Osteoblast (primary cell): ENCODE measurements around the gene ZBTB21. TPM values are rescaled to one million over a fixed set of nuclear protein-coding genes. Genes with fewer than 3 reads are reported as not detected.
"Not testable (repeated sequence)": the region's sequence is repeated elsewhere in the genome, so short reads cannot be mapped to it uniquely, and the experiment has no call there.

Experiments
- DNase-seq: peaks from one replicate; pipeline ENCODE4 v3.0.0; 2011; ENCODE audit warnings: low spot score, mixed read lengths; ENCODE audit not compliant: insufficient read length; ENCODE audit errors: missing footprints
- H2AFZ ChIP-seq: 2 replicates; pipeline ENCODE4 v1.6.0; 2011; ENCODE audit warnings: mild to moderate bottlenecking, low read length
- H3K27ac ChIP-seq: 2 replicates; pipeline ENCODE4 v1.5.1; 2011; ENCODE audit warnings: mild to moderate bottlenecking, low read depth, low read length, moderate library complexity
- H3K27me3 ChIP-seq: 2 replicates; pipeline ENCODE4 v1.6.0; 2012; ENCODE audit warnings: mild to moderate bottlenecking, control low read depth, inconsistent platforms, low read length, moderate library complexity; ENCODE audit not compliant: insufficient read depth
- H3K36me3 ChIP-seq: 2 replicates; pipeline ENCODE4 v1.5.1; 2011; ENCODE audit warnings: mild to moderate bottlenecking, low read length, control low read depth, moderate library complexity; ENCODE audit not compliant: insufficient read depth
- H3K4me1 ChIP-seq: 2 replicates; pipeline ENCODE4 v1.5.1; 2011; ENCODE audit warnings: mild to moderate bottlenecking, low read length, control low read depth, moderate library complexity; ENCODE audit not compliant: insufficient read depth
- H3K4me2 ChIP-seq: 2 replicates; pipeline ENCODE4 v1.6.0; 2011; ENCODE audit warnings: mild to moderate bottlenecking, low read length; ENCODE audit not compliant: insufficient read depth
- H3K4me3 ChIP-seq: fragments of 200-600 bp; sonication (generic); 3 replicates; pipeline ENCODE4 v1.5.1; 2012; ENCODE audit warnings: mild to moderate bottlenecking, low read length, inconsistent platforms; ENCODE audit not compliant: insufficient read depth
- H3K79me2 ChIP-seq: 2 replicates; pipeline ENCODE4 v1.6.0; 2012; ENCODE audit warnings: mild to moderate bottlenecking, low read length, control low read depth, inconsistent platforms; ENCODE audit not compliant: insufficient read depth
- H3K9me3 ChIP-seq: 2 replicates; pipeline ENCODE4 v1.5.1; 2011; ENCODE audit warnings: low read depth, low read length, control low read depth
- H4K20me1 ChIP-seq: 2 replicates; pipeline ENCODE4 v1.6.0; 2012; ENCODE audit warnings: mild to moderate bottlenecking, low read length, control low read depth; ENCODE audit not compliant: insufficient read depth
- total RNA-seq: library from RNA; depleted of rRNA; stranded (reverse); fragments of >200 nt; gene quantifications from 2 replicates; pipeline ENCODE4 v1.2.3, GENCODE V29; 2012
- TF ChIP-seq, protein P1 (sequence below): IDR thresholded peaks from 2 replicates; pipeline ENCODE4 v1.5.1; 2011; ENCODE audit warnings: mild to moderate bottlenecking, low read depth, low read length, moderate library complexity; ENCODE audit errors: extremely low read depth

The ZBTB21 gene
- total RNA-seq, 1 donor = 12.7 TPM

- Histone ChIP-seq H2AFZ (no peak overlapping the region), H3K27ac (no peak overlapping the region), H3K27me3 (no peaks in the 10 kb centered on the region), H3K79me2 (peaks cover 21% of the 10 kb centered on the region), H3K9me3 (no peaks in the 10 kb centered on the region), H3K4me2 (no peak overlapping the region), H3K4me1 (peaks cover 15% of the 10 kb centered on the region), H3K36me3 (peaks cover 34% of the 10 kb centered on the region), H3K4me3 (no peak overlapping the region), H4K20me1 (no peaks in the 10 kb centered on the region)
- TF ChIP-seq, protein P1, sequence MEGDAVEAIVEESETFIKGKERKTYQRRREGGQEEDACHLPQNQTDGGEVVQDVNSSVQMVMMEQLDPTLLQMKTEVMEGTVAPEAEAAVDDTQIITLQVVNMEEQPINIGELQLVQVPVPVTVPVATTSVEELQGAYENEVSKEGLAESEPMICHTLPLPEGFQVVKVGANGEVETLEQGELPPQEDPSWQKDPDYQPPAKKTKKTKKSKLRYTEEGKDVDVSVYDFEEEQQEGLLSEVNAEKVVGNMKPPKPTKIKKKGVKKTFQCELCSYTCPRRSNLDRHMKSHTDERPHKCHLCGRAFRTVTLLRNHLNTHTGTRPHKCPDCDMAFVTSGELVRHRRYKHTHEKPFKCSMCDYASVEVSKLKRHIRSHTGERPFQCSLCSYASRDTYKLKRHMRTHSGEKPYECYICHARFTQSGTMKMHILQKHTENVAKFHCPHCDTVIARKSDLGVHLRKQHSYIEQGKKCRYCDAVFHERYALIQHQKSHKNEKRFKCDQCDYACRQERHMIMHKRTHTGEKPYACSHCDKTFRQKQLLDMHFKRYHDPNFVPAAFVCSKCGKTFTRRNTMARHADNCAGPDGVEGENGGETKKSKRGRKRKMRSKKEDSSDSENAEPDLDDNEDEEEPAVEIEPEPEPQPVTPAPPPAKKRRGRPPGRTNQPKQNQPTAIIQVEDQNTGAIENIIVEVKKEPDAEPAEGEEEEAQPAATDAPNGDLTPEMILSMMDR = no peak
- no peak for DNase-seq
Measured at GRCh38 chr21:41995577-41995976, 14.6 kb downstream of the ZBTB21 start.

- not testable (repeated sequence) for H2AFZ ChIP-seq, DNase-seq, H3K9me3 ChIP-seq, H3K27me3 ChIP-seq, H4K20me1 ChIP-seq, H3K4me2 ChIP-seq, H3K4me3 ChIP-seq
- H3K4me1 ChIP-seq = peaks cover 15% of the 10 kb centered on the region
- H3K36me3 ChIP-seq = peaks cover 30% of the 10 kb centered on the region
- H3K79me2 ChIP-seq = peaks cover 12% of the 10 kb centered on the region
- H3K27ac ChIP-seq = peak overlapping the region; percentile 6
Measured at GRCh38 chr21:41994613-41995012, 15.5 kb downstream of the ZBTB21 start.

DNA sequence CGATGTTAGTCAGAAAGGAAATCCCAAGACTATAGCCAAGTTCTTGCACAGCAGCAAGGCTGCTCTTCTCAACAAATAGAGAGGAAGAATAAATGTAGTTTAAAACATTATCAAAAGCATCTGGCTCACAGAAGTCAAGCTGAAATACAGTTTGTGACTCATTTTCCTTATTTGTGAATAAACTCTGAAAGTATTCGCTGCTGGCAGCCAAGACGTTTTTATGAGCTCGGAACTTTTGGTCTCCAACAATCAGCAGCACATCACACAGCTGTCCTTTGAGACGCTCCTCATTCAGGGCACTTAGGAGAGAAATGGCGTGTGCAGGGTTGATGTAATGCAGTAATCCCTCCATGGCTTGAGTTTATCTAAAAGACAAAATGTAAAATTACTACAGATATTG, 16.4 kb downstream of the ZBTB21 start:
- Histone ChIP-seq H3K4me3 (no peak overlapping the region), H2AFZ (no peak overlapping the region), H3K27ac (peak overlapping the region; percentile 45), H3K36me3 (peaks cover 30% of the 10 kb centered on the region), H3K79me2 (peaks cover 7% of the 10 kb centered on the region), H3K4me1 (peaks cover 15% of the 10 kb centered on the region), H3K27me3 (no peaks in the 10 kb centered on the region), H3K4me2 (peak overlapping the region; percentile 7), H4K20me1 (no peaks in the 10 kb centered on the region), H3K9me3 (no peaks in the 10 kb centered on the region)
- TF ChIP-seq, protein P1 = no peak
- DNase-seq = peak; percentile 82

GRCh38 chr21:41992576-41992975, 17.6 kb downstream of the ZBTB21 start:
- Histone ChIP-seq H3K27ac (no peak overlapping the region), H3K4me1 (peaks cover 15% of the 10 kb centered on the region), H4K20me1 (no peaks in the 10 kb centered on the region), H3K27me3 (no peaks in the 10 kb centered on the region), H2AFZ (no peak overlapping the region), H3K4me2 (no peak overlapping the region), H3K36me3 (peaks cover 30% of the 10 kb centered on the region), H3K4me3 (no peak overlapping the region), H3K9me3 (no peaks in the 10 kb centered on the region), H3K79me2 (peaks cover 2% of the 10 kb centered on the region)
- TF ChIP-seq, protein P1 = no peak
- DNase-seq = no peak
